Lung (tissue), 12 donors: ENCODE measurements around the gene DNAJB5. TPM values are rescaled to one million over a fixed set of nuclear protein-coding genes. Genes with fewer than 3 reads are reported as not detected.

ENCODE experiments used
- ATAC-seq: fragments of 200-7000 bp; cut with Tn5 transposase; one replicate; pipeline ENCODE4 v1.9.1; 2020; ENCODE audit warnings: moderate number of reproducible peaks; ENCODE audit not compliant: insufficient read depth, low FRiP score
- DNase-seq, 3 donors: peaks; one replicate each; pipeline ENCODE4 v3.0.0-alpha.2; 2013 to 2017
- H3K27ac ChIP-seq, 2 donors: one replicate each; pipeline ENCODE4 v1.5.1; 2013; ENCODE audit warnings: mild to moderate bottlenecking in 2 of 2, moderate library complexity in 2 of 2, control low read depth in 1 of 2, inconsistent platforms in 1 of 2, low read depth in 1 of 2, low read length in 1 of 2
- H3K27me3 ChIP-seq, 3 donors: one replicate each; pipeline ENCODE4 v1.5.1; 2013; ENCODE audit warnings: low read length in 2 of 3; ENCODE audit not compliant: control insufficient read depth in 3 of 3, insufficient read depth in 3 of 3
- H3K36me3 ChIP-seq, 4 donors: one replicate each; pipeline ENCODE4 v1.5.1; 2013; ENCODE audit warnings: low read length in 4 of 4, mild to moderate bottlenecking in 1 of 4, moderate library complexity in 1 of 4; ENCODE audit not compliant: control insufficient read depth in 4 of 4, insufficient read depth in 4 of 4
- H3K4me1 ChIP-seq, 5 donors: one replicate each; pipeline ENCODE4 v1.5.1; 2013; ENCODE audit warnings: low read length in 5 of 5, mild to moderate bottlenecking in 2 of 5, moderate library complexity in 1 of 5; ENCODE audit not compliant: control insufficient read depth in 5 of 5, insufficient read depth in 5 of 5
- H3K4me3 ChIP-seq: one replicate; pipeline ENCODE4 v1.5.1; 2013; ENCODE audit warnings: mild to moderate bottlenecking, control low read depth, moderate library complexity
- H3K9ac ChIP-seq, 2 donors: one replicate each; pipeline ENCODE4 v1.5.1; 2013; ENCODE audit warnings: low read length in 2 of 2, control low read depth in 1 of 2; ENCODE audit not compliant: insufficient read depth in 1 of 2
- H3K9me3 ChIP-seq, 4 donors: one replicate each; pipeline ENCODE4 v1.5.1; 2013; ENCODE audit warnings: low read length in 3 of 4, mild to moderate bottlenecking in 1 of 4, moderate library complexity in 1 of 4; ENCODE audit not compliant: control insufficient read depth in 4 of 4, insufficient read depth in 3 of 4
- WGBS, 2 donors: extraction: QIAGEN DNeasy Blood & Tissue Kit; methylation state at CpG; one replicate each; pipeline ENCODE4 v1.1.7; 2013; 5-methylcytosine and 5-hydroxymethylcytosine counted together
- polyA plus RNA-seq, 2 donors: library from polyadenylated mRNA; stranded (reverse); fragments of 200-250 nt; gene quantifications; one replicate each; pipeline ENCODE4 v1.2.1, GENCODE V29; 2013
- total RNA-seq, 2 donors: library from RNA; depleted of rRNA in 1 of 2; stranded (reverse); fragments of >200 nt in 1 of 2; gene quantifications; one replicate each; pipeline ENCODE4 v1.2.1, GENCODE V29; 2014 to 2021
- TF ChIP-seq, protein P1 (sequence below): IDR thresholded peaks from 2 replicates; pipeline ENCODE4 v1.5.1; 2012; ENCODE audit warnings: mild to moderate bottlenecking; ENCODE audit errors: control extremely low read depth, extremely low read depth
- donor health status: control.
- donor health status: control.
- donor health status: Bipolar disorder and iron deficiency.
- donor health status: healthy.
- donor health status: DM: yes; HTN: yes; CAD: no.

Gene DNAJB5
- total and polyA plus RNA-seq, 4 donors = 4.5 to 10.3 (median 6.9) TPM

DNA sequence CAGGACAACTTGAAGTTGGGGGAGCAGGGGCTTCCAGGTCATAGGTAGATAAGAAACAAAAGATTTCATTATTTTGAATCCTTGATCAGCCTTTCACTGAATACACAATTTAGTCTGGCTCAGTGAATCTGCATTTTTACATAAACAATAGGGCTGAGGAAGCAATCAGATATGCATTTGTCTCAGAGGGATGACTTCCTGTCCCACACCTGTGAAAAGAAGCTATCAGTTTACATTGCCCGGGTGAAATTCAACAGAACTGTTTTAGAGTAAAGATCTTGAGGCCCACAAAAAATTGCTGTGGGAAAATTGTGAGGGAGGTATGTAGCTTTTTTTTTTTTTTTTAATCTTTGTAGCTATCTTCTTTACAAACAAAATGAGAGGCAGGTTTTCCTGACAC, 38.3 kb downstream of the DNAJB5 start:
- H3K9me3 ChIP-seq = no peaks in the 10 kb centered on the region
- WGBS, 2 donors = 43 to 65% methylated on average over 1 of the region's 1 CpG
- H3K27me3 ChIP-seq = no peaks in the 10 kb centered on the region
- H3K4me3 ChIP-seq = no peak overlapping the region
- H3K36me3 ChIP-seq = peaks cover 0 to 3% (median 0%) of the 10 kb centered on the region in 4 donors
- TF ChIP-seq, protein P1, sequence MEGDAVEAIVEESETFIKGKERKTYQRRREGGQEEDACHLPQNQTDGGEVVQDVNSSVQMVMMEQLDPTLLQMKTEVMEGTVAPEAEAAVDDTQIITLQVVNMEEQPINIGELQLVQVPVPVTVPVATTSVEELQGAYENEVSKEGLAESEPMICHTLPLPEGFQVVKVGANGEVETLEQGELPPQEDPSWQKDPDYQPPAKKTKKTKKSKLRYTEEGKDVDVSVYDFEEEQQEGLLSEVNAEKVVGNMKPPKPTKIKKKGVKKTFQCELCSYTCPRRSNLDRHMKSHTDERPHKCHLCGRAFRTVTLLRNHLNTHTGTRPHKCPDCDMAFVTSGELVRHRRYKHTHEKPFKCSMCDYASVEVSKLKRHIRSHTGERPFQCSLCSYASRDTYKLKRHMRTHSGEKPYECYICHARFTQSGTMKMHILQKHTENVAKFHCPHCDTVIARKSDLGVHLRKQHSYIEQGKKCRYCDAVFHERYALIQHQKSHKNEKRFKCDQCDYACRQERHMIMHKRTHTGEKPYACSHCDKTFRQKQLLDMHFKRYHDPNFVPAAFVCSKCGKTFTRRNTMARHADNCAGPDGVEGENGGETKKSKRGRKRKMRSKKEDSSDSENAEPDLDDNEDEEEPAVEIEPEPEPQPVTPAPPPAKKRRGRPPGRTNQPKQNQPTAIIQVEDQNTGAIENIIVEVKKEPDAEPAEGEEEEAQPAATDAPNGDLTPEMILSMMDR = no peak
- no peak for DNase-seq
- H3K27ac ChIP-seq = no peak overlapping the region
- no peak overlapping the region for H3K9ac ChIP-seq
- H3K4me1 ChIP-seq = peaks cover 0 to 15% (median 0%) of the 10 kb centered on the region in 5 donors
- no peak for ATAC-seq

DNA sequence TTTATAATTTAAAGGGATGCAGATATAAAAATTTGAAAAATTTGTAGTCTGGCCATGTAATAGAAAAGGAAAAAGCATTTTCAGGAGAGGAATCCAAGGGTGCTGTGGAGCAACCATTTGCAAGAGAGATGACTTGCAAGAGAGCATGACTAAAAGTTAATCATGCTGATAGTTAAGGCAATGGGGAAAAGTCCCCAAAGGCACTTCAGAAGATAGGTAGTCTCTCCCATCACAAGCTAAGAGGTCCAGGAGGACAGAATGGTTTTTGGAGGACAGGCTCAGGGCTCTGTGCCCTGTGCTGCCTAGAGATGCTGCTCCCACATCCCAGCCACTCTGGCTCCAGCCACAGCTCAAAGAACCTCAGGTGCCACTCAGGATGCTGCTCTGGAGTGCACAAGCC, 38.8 kb downstream of the DNAJB5 start:
- Histone ChIP-seq H3K27ac (no peak overlapping the region), H3K4me1 (peaks cover 0 to 15% (median 0%) of the 10 kb centered on the region in 5 donors), H3K27me3 (no peaks in the 10 kb centered on the region), H3K4me3 (no peak overlapping the region), H3K9me3 (no peaks in the 10 kb centered on the region), H3K9ac (no peak overlapping the region), H3K36me3 (peaks cover 0 to 4% (median 1%) of the 10 kb centered on the region in 4 donors)
- TF ChIP-seq, protein P1 = no peak
- ATAC-seq = no peak
- DNase-seq = no peak

DNA sequence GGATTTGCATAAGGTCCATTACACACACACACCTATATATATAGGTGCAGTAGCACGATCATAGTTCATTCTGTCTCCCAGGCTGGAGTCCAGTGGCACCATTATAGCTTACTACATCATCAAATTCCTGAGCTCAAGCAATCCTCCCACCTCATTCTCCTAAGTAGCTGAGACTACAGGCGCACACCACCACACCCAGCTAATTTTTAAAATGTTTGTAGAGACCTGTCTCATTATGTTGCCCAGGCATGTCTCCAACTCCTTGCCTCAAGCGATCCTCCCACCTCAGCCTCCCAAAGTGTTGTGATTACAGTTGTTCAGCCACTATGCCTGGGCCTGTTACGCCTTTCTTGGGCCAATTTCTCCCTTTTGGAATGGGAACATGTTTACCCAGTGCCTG, 39.7 kb downstream of the DNAJB5 start:
- DNase-seq (no peak), ATAC-seq (no peak)
- Histone ChIP-seq H3K9ac (no peak overlapping the region), H3K27me3 (no peaks in the 10 kb centered on the region), H3K9me3 (no peaks in the 10 kb centered on the region), H3K36me3 (peaks cover 0 to 4% (median 1%) of the 10 kb centered on the region in 4 donors), H3K4me1 (peaks cover 0 to 15% (median 0%) of the 10 kb centered on the region in 5 donors), H3K27ac (no peak overlapping the region), H3K4me3 (no peak overlapping the region)
- whole genome bisulfite sequencing, 2 donors = 87 to 91% methylated on average over 4 of the region's 4 CpGs
- TF ChIP-seq, protein P1 = no peak

DNA sequence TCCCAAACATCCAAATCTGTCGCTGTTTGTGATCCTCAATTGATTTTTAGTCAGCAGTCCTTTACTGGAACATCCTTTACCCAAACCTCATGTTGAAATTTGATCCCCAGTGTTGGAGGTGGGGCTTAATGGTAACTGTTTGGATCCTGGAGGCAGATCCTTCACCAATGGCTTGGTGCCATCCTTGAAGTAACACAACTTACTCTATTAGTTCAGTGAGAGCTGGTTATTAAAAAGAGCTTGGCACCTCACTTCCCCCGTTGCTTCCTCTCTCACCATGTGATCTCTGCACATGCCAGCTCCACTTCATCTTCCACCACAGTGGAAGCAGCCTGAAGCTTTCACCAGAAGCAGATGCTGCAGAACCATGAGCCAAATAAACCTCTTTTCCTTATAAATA, 40.3 kb downstream of the DNAJB5 start:
- TF ChIP-seq, protein P1 = no peak
- Histone ChIP-seq H3K36me3 (peaks cover 0 to 4% (median 1%) of the 10 kb centered on the region in 4 donors), H3K4me1 (peaks cover 0 to 15% (median 0%) of the 10 kb centered on the region in 5 donors), H3K9me3 (no peaks in the 10 kb centered on the region), H3K9ac (no peak overlapping the region), H3K27me3 (no peaks in the 10 kb centered on the region), H3K27ac (no peak overlapping the region), H3K4me3 (no peak overlapping the region)
- peak; percentile 22 to 54 (median 51) for DNase-seq
- whole genome bisulfite sequencing, 2 donors = 51 to 64% methylated on average over 2 of the region's 2 CpGs
- no peak for ATAC-seq
